ENCODE data around the gene PRKAR1B. TPM values are rescaled to one million over a fixed set of nuclear protein-coding genes. Genes with fewer than 3 reads are reported as not detected.

The PRKAR1B gene
- total RNA-seq, 1 experiment from 2014 or later, result 43.3 TPM

DNA sequence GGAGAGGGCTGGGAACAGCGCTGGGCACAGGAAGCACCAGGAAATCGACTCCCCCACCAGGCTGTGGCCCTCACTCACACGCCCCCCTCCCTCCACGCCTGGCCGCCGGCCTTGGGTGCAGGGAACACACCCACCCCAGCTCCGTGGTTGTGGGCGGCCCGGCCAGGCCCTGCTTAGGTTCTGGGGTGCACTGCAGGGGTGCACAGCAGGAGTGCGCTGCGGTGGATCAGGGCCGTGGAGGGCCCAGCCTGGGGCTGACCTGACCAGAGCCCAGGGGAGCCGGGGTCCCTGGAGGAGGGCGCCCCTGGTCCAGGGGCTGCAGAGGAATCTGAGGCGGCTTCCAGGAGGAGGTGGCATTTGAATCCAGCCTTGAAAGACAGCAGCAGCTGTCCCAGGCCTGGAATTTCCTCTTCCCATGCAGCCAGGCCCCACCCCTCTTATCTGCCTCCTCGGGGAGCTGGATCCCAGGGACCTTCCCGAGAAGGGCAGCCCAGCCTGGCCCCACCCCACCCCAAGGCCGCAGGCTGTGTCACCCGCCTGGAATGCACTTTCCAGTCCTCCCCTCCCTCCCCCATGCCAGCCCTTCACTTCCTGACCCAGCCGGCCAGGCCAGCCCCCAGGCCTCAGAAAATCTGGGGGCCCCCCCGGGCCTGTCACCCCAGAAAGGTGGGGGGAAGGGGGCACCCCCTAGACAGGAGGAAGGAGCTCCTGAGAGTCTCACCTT lies 189.0 kb downstream of the PRKAR1B start:
- Histone ChIP-seq H3K4me2 (ENCODE audit: insufficient read depth, insufficient read length, low read length) (no peak overlapping the region), H3K79me2 (ENCODE audit: insufficient read depth, low read length) (no peaks in the 10 kb centered on the region), H3K4ac (ENCODE audit: low read depth, low read length) (no peak overlapping the region), H3K9me3 (ENCODE audit: control insufficient read depth, low read depth, low read length) (no peaks in the 10 kb centered on the region), H3K18ac (ENCODE audit: insufficient read length, low read depth, low read length) (no peak overlapping the region), H2AK5ac (ENCODE audit: insufficient read length, low read length) (no peak overlapping the region), H2BK12ac (ENCODE audit: insufficient read length, low read depth, low read length) (no peak overlapping the region), H3K79me1 (ENCODE audit: insufficient read depth, low read depth, low read length, poor library complexity, severe bottlenecking) (no peaks in the 10 kb centered on the region), H3K27ac (ENCODE audit: insufficient read length, low read depth, low read length) (no peak overlapping the region), H3K4me1 (ENCODE audit: insufficient read depth, low read length) (no peaks in the 10 kb centered on the region), H3K56ac (ENCODE audit: insufficient read length, low read depth, low read length) (no peak overlapping the region), H4K91ac (ENCODE audit: insufficient read length, low read depth, low read length) (no peak overlapping the region), H4K8ac (replicated peaks; ENCODE audit: insufficient read length, low read depth, low read length) (no peak overlapping the region), H3K9ac (ENCODE audit: extremely low read depth, insufficient read length, low read length) (no peak overlapping the region), H3K14ac (ENCODE audit: insufficient read depth, low read length) (no peak overlapping the region), H3T11ph (ENCODE audit: low read length) (no peak overlapping the region), H2BK5ac (ENCODE audit: insufficient read length, low read length) (no peak overlapping the region), H4K5ac (ENCODE audit: insufficient read length, low read depth, low read length) (no peak overlapping the region), H2BK20ac (ENCODE audit: low read depth, low read length, poor library complexity, severe bottlenecking) (no peak overlapping the region), H2AFZ (ENCODE audit: low read length) (no peak overlapping the region), H2BK120ac (ENCODE audit: low read depth, low read length, poor library complexity, severe bottlenecking) (no peak overlapping the region), H3K23ac (ENCODE audit: insufficient read length, low read depth, low read length) (no peak overlapping the region), H2BK15ac (ENCODE audit: low read depth, low read length) (no peak overlapping the region), H3K27me3 (ENCODE audit: insufficient read depth, low read length) (no peaks in the 10 kb centered on the region), H4K20me1 (ENCODE audit: control insufficient read depth, insufficient read depth, insufficient read length) (no peaks in the 10 kb centered on the region), H3K23me2 (ENCODE audit: insufficient read length, low read depth, low read length, poor library complexity, severe bottlenecking) (no peaks in the 10 kb centered on the region)
- no peaks in the 10 kb centered on the region; a peak in 1 of 5 replicates for H3K9me3 Mint-ChIP-seq
- TF ChIP-seq, protein P1, sequence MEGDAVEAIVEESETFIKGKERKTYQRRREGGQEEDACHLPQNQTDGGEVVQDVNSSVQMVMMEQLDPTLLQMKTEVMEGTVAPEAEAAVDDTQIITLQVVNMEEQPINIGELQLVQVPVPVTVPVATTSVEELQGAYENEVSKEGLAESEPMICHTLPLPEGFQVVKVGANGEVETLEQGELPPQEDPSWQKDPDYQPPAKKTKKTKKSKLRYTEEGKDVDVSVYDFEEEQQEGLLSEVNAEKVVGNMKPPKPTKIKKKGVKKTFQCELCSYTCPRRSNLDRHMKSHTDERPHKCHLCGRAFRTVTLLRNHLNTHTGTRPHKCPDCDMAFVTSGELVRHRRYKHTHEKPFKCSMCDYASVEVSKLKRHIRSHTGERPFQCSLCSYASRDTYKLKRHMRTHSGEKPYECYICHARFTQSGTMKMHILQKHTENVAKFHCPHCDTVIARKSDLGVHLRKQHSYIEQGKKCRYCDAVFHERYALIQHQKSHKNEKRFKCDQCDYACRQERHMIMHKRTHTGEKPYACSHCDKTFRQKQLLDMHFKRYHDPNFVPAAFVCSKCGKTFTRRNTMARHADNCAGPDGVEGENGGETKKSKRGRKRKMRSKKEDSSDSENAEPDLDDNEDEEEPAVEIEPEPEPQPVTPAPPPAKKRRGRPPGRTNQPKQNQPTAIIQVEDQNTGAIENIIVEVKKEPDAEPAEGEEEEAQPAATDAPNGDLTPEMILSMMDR (conservative IDR thresholded peaks at IDR 0.05), result no peak
- no peak overlapping the region for H3K27ac Mint-ChIP-seq
- WGBS (ENCODE audit: extremely low coverage, insufficient read length, low lambda C conversion rate), result no CpG with 5 or more reads among the region's 21 CpGs
- peaks cover 10 to 16% of the 10 kb centered on the region in 2 experiments for H3K4me1 Mint-ChIP-seq
- H3K27me3 Mint-ChIP-seq (ENCODE audit: low read depth), result peaks cover 19% of the 10 kb centered on the region
- H3K4me3 Mint-ChIP-seq, result no peak overlapping the region
- DNase-seq, result peak; percentile 74
- no peaks in the 10 kb centered on the region; a peak in 1 of 7 replicates for H3K36me3 Mint-ChIP-seq (ENCODE audit: insufficient read depth in 1 of 3, low read depth in 3 of 3)
